ENCODE measurements around the gene PUSL1.
A peak's percentile ranks its signal among the peaks of the same experiment; 100 is the strongest.

Gene PUSL1

DNA sequence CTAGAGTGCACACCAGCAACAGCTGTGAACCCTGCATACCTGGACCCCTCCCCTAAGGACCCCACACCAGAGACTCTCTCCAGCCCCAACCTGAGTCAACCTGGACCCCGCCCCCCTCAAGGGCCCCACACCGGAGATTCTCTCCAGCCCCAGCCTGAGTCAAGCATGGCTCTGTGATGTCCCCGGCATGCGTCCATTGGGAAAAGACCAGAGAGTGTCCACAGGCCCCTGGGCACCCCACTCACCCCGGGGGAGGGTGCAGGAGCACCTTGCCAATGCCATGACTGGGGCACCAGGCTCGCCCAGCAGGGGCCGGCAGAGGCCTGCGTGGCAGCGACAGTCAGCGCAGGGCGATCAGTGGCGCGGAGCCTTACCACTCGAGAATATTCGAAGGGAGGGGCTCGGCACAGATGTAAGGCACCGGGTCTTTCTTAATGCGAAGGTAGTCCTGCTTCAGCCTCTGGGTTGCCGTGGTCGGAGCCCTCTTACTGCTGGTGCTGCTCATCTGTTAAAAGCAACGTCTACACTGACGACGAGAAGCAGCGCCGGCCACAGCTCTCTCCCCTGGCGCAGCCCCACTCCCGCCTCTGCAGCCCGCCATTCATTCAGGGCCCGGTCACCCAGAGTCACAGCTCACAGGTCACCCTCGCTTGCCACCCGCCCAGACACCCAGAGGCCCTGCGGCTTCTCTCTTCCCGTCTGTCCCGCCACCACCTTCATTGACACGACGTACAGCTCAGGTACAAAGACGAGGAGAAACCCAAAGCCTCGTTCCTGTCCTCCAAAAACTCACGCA, 40.7 kb upstream of the PUSL1 start:
- WGBS (ENCODE audit: insufficient coverage, insufficient read length): no CpG with 5 or more reads among the region's 39 CpGs
- no peaks in the 10 kb centered on the region for H3K27me3 ChIP-seq (ENCODE audit: control insufficient read depth, insufficient read depth, low read length)
- H3K4me3 ChIP-seq (ENCODE audit: low read length): no peak overlapping the region
- 0 out of 2 replicates have a peak, but pooled peaks cover 3% of the 10 kb centered on the region for H3K4me1 ChIP-seq (ENCODE audit: control insufficient read depth, insufficient read depth, low read length)
- no peaks in the 10 kb centered on the region for H3K9me3 ChIP-seq (ENCODE audit: control insufficient read depth, insufficient read depth, low read length)
- DNase-seq (ENCODE audit: low read depth, low spot score): no peak
- peaks cover 23% of the 10 kb centered on the region for H3K36me3 ChIP-seq (ENCODE audit: control insufficient read depth, insufficient read depth, low read length)
- H3K27ac ChIP-seq (ENCODE audit: low read length): no peak overlapping the region

DNA sequence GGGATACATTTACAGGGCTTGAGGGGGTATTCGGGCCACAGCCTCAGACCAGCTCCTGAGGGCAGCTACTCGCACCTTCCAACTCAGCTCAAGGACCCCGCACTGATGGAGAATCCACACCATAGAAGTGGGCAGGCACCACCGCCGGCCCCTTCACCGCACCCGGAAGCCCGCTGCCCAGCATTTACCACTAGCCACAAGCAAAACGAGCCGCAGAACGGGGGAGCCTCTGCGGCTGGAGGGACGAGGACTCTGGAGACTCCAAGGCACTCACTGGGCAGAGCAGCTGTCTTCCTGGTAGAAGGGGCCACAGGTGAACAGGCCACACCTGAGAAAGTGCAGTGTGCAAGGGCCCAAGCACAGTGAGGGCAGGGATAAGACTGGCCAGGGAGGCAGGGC, 40.1 kb upstream of the PUSL1 start:
- H3K36me3 ChIP-seq (ENCODE audit: control insufficient read depth, insufficient read depth, low read length): peaks cover 19% of the 10 kb centered on the region
- no CpG with 5 or more reads among the region's 13 CpGs for WGBS (ENCODE audit: insufficient coverage, insufficient read length)

DNA sequence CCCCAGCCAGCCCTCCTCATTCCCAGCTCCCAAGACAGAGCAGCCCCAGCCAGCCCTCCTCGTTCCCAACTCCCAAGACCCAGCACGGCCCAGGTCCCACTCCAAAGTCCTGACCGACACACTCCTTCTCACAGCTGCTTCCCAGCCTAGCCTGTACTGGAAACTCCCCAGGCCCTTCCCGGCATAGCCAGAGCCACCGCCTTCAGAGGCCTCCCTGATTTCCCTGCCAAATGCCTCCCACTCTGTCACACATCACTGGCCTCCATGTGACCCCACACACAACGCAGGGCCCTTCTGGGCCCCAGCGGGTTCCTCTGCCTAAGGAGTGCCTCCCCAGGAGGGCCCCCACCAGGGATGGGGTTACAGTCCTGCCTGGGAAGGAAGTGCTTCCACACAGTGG, 37.6 kb upstream of the PUSL1 start:
- Histone ChIP-seq H3K9me3 (ENCODE audit: control insufficient read depth, insufficient read depth, low read length) (no peaks in the 10 kb centered on the region), H3K27ac (ENCODE audit: low read length) (no peak overlapping the region), H3K36me3 (ENCODE audit: control insufficient read depth, insufficient read depth, low read length) (peaks cover 8% of the 10 kb centered on the region), H3K27me3 (ENCODE audit: control insufficient read depth, insufficient read depth, low read length) (no peaks in the 10 kb centered on the region), H3K4me1 (ENCODE audit: control insufficient read depth, insufficient read depth, low read length) (peaks cover 7% of the 10 kb centered on the region; the same call in 1 of the 2 replicates), H3K4me3 (ENCODE audit: low read length) (no peak overlapping the region)
- DNase-seq (ENCODE audit: low read depth, low spot score): no peak
- WGBS (ENCODE audit: insufficient coverage, insufficient read length): no CpG with 5 or more reads among the region's 7 CpGs

More for the DNA sequence above, 40.1 kb upstream of the PUSL1 start:
- Histone ChIP-seq H3K27me3 (ENCODE audit: control insufficient read depth, insufficient read depth, low read length) (no peaks in the 10 kb centered on the region), H3K4me3 (ENCODE audit: low read length) (no peak overlapping the region), H3K9me3 (ENCODE audit: control insufficient read depth, insufficient read depth, low read length) (no peaks in the 10 kb centered on the region), H3K4me1 (ENCODE audit: control insufficient read depth, insufficient read depth, low read length) (peaks cover 5% of the 10 kb centered on the region; the same call in 1 of the 2 replicates), H3K27ac (ENCODE audit: low read length) (no peak overlapping the region)
- DNase-seq (ENCODE audit: low read depth, low spot score): no peak

DNA sequence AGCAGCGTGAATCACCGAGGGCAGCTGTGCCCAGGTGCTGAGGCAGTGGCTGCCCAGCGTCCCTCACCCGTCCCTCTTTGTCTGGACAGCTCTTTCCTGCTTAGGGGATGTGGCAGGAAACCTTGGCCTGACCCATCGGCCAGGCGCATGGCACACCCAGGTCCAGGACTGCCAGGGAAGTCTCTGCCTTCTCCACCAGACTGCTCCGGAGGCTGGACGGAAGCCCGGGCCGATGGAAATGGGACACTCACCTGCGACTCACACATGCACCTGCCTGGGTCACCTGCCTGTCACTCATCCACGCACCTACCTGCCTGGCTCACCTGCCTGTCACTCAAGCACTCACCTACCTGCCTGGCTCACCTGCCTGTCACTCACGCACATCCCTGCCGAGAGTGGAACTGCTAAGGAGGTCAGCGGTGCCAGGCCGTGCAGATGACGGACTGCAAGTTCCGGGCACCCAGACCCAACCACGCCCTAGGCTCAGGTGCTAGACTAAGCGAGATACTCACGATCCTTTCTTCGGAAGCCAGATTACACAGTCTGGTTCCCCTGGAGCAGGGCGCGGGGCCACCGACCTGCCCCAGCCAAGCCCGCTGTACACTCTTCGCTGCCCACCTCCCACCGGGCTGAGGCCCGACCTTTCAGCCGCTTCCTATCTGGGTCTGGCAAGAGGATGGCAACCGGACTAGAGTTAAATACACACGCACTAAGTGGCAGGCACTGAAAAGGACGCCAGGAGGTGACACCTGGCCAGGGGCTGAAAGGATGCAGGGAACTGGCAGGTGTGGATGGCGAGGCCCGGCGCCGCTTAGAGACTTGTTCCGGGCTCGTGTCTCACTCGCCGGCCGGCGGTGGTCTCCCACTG, 35.8 kb upstream of the PUSL1 start:
- no peak for DNase-seq (ENCODE audit: low read depth, low spot score)
- no CpG with 5 or more reads among the region's 43 CpGs for WGBS (ENCODE audit: insufficient coverage, insufficient read length)
- peak overlapping the region; percentile 90; the same call in 1 of the 2 replicates for H3K4me3 ChIP-seq (ENCODE audit: low read length)
- H3K36me3 ChIP-seq (ENCODE audit: control insufficient read depth, insufficient read depth, low read length): peaks cover 3% of the 10 kb centered on the region
- no peak overlapping the region for H3K27ac ChIP-seq (ENCODE audit: low read length)
- H3K4me1 ChIP-seq (ENCODE audit: control insufficient read depth, insufficient read depth, low read length): peaks cover 7% of the 10 kb centered on the region; the same call in 1 of the 2 replicates
- no peaks in the 10 kb centered on the region for H3K9me3 ChIP-seq (ENCODE audit: control insufficient read depth, insufficient read depth, low read length)
- H3K27me3 ChIP-seq (ENCODE audit: control insufficient read depth, insufficient read depth, low read length): no peaks in the 10 kb centered on the region

DNA sequence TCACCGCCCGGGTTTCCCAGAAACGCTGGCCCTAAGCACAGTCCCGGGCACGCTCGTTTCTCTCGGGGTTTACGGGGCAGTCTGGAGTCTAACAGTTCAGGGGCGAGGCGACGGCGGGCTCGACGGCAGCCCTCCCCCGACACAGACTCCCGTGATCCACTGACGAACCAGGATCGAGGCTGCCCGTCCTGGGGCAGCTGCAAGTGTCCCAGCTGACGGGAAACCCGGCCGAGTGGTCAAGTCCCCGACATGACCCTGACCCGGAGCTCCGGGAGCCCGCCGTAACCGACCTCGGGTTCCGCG, 35.2 kb upstream of the PUSL1 start:
- peak overlapping the region; percentile 90 for H3K4me3 ChIP-seq (ENCODE audit: low read length)
- no peak overlapping the region for H3K27ac ChIP-seq (ENCODE audit: low read length)
- H3K9me3 ChIP-seq (ENCODE audit: control insufficient read depth, insufficient read depth, low read length): no peaks in the 10 kb centered on the region
- H3K4me1 ChIP-seq (ENCODE audit: control insufficient read depth, insufficient read depth, low read length): peaks cover 7% of the 10 kb centered on the region; the same call in 1 of the 2 replicates
- no peaks in the 10 kb centered on the region; the same call in 1 of the 2 replicates for H3K36me3 ChIP-seq (ENCODE audit: control insufficient read depth, insufficient read depth, low read length)
- no peaks in the 10 kb centered on the region for H3K27me3 ChIP-seq (ENCODE audit: control insufficient read depth, insufficient read depth, low read length)
- no CpG with 5 or more reads among the region's 31 CpGs for WGBS (ENCODE audit: insufficient coverage, insufficient read length)
- DNase-seq (ENCODE audit: low read depth, low spot score): no peak

DNA sequence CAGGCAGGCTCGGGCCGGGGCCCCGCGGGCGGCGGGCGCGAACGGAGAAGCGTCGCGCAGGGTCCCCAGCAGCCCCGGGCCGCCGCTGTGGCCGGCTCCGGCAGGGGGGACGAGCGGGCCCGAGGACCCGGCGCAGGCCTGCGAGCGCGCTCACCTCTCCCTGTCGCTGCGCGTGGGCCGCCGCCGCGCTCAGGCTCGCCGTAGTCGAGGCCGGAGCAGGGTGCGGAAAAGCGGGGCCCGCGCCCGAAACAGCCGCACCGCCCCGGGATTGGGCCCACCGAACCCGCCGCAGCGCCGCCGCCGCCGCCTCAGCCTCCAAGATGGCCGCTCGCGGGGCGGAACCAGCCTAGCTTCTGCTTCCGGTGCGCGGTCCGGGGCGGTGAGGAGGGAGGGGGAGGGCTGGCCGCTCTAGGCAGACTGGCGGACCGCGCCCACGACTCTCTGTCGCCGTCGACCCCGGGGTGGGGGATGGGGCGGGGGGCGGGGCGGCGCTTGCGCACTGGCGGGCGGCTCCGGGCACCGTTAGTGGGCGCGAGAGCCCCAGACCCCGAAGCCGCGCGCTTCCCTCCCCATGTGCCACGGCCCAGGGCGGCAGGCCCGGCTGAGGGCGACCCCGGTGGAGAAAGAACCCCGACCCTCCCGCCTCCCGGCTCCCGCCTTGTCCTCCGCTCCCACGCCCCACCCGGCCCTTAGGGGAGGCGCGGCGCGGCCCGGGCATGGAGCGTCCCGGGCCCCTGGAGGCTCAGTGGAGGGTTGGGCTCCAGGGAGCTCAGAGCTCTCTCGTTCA, 34.7 kb upstream of the PUSL1 start, which contains the start of gene UBE2J2:
UBE2J2 (minus strand) TSS at position 343 of the 787 bp plus-strand sequence. CDS start 5,862 bp downstream, outside the sequence.
- Histone ChIP-seq H3K27me3 (ENCODE audit: control insufficient read depth, insufficient read depth, low read length) (no peaks in the 10 kb centered on the region), H3K36me3 (ENCODE audit: control insufficient read depth, insufficient read depth, low read length) (no peaks in the 10 kb centered on the region; the same call in 1 of the 2 replicates), H3K4me3 (ENCODE audit: low read length) (peak within 1 kb of the TSS; percentile 90), H3K9me3 (ENCODE audit: control insufficient read depth, insufficient read depth, low read length) (no peaks in the 10 kb centered on the region), H3K27ac (ENCODE audit: low read length) (no peak within 1 kb of the TSS), H3K4me1 (ENCODE audit: control insufficient read depth, insufficient read depth, low read length) (peaks cover 7% of the 10 kb centered on the region; the same call in 1 of the 2 replicates)
- no peak for DNase-seq (ENCODE audit: low read depth, low spot score)
- WGBS (ENCODE audit: insufficient coverage, insufficient read length): no CpG with 5 or more reads among the region's 105 CpGs

DNA sequence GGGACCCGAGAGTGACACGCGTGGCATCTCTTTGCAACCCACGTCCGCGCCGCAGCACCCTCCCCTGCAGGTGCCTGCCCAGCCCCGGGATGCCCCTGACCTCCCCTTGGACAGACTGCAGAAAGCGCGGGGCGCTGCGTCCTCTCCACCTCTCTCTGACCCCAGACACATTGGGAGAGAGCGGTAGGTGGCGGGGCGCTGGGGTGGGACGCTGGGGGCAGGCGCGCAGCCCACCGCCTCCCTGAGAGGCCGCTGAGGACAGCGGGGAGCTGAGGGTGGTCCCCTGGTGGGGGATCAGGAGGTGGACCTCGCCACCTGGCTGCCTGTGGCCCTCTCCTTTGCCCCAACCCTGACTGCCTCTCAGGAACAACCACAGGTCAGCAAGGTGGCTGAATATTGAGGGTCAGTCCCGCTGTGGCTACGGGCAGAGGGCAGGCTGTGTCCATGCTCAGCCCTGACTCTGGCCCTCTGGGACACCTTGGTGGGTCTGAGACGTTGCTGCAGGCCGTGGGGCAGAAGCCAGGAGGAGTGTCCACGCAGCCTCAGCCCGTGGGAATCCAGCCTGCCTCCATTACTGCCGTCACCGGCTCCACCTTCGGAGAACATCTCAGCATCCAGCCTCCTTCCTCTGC, 34.0 kb upstream of the PUSL1 start:
- H3K4me1 ChIP-seq (ENCODE audit: control insufficient read depth, insufficient read depth, low read length): peaks cover 7% of the 10 kb centered on the region; the same call in 1 of the 2 replicates
- DNase-seq (ENCODE audit: low read depth, low spot score): no peak
- no peak overlapping the region for H3K27ac ChIP-seq (ENCODE audit: low read length)
- H3K9me3 ChIP-seq (ENCODE audit: control insufficient read depth, insufficient read depth, low read length): no peaks in the 10 kb centered on the region
- peak overlapping the region; percentile 52; the same call in 1 of the 2 replicates for H3K4me3 ChIP-seq (ENCODE audit: low read length)
- no peaks in the 10 kb centered on the region for H3K27me3 ChIP-seq (ENCODE audit: control insufficient read depth, insufficient read depth, low read length)
- no CpG with 5 or more reads among the region's 31 CpGs for WGBS (ENCODE audit: insufficient coverage, insufficient read length)
- H3K36me3 ChIP-seq (ENCODE audit: control insufficient read depth, insufficient read depth, low read length): no peaks in the 10 kb centered on the region; the same call in 1 of the 2 replicates

DNA sequence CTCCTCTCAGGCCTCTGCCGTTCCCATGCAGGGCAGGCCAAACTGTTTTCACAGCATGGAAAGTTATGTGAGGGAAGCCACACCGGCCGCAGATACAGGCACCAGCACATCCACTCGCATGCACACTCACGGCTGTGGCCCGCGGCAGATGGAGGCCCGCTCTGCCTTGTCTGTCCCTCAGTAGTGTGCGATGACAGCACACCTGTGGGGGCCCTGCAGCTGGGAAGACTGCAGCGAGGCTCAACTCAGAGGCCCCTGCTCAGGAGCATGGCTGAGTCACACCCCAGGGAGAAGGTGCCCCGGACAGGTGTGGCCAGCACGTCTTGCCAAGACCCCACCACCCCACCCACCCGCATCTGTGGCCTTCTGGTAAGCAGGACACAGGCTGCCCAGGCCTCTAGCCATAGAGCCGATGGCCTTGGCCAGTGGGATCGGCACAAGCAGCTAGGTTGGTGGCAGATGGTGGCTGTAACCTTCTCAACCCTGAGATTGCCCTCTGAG, 33.4 kb upstream of the PUSL1 start:
- WGBS (ENCODE audit: insufficient coverage, insufficient read length): no CpG with 5 or more reads among the region's 15 CpGs
- Histone ChIP-seq H3K36me3 (ENCODE audit: control insufficient read depth, insufficient read depth, low read length) (no peaks in the 10 kb centered on the region; the same call in 1 of the 2 replicates), H3K4me1 (ENCODE audit: control insufficient read depth, insufficient read depth, low read length) (peaks cover 7% of the 10 kb centered on the region; the same call in 1 of the 2 replicates), H3K27me3 (ENCODE audit: control insufficient read depth, insufficient read depth, low read length) (no peaks in the 10 kb centered on the region), H3K9me3 (ENCODE audit: control insufficient read depth, insufficient read depth, low read length) (no peaks in the 10 kb centered on the region), H3K4me3 (ENCODE audit: low read length) (no peak overlapping the region), H3K27ac (ENCODE audit: low read length) (no peak overlapping the region)
- DNase-seq (ENCODE audit: low read depth, low spot score): no peak

DNA sequence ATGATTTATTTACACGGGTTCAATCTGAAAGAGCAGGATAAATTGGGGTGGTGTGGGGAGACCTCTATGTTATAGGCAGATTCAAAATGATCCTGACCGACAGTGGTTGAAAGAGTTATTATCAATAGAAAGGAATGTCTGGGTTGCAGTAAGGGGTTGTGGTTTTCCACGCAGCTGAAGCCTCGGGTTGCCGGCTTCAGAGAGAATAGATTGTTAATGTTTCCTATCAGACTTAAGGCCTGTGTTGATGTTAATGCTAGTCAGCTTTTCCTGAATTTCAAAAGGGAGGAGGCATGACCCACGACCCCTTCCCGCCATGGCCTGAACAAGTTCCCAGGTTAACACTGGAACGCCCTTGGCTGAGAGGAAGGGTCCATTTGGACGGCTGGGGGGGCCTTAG, 32.6 kb upstream of the PUSL1 start:
- DNase-seq (ENCODE audit: low read depth, low spot score): no peak
- H3K9me3 ChIP-seq (ENCODE audit: control insufficient read depth, insufficient read depth, low read length): no peaks in the 10 kb centered on the region
- H3K4me1 ChIP-seq (ENCODE audit: control insufficient read depth, insufficient read depth, low read length): peaks cover 7% of the 10 kb centered on the region; the same call in 1 of the 2 replicates
- no peak overlapping the region for H3K27ac ChIP-seq (ENCODE audit: low read length)
- H3K4me3 ChIP-seq (ENCODE audit: low read length): no peak overlapping the region
- H3K27me3 ChIP-seq (ENCODE audit: control insufficient read depth, insufficient read depth, low read length): no peaks in the 10 kb centered on the region
- H3K36me3 ChIP-seq (ENCODE audit: control insufficient read depth, insufficient read depth, low read length): no peaks in the 10 kb centered on the region; the same call in 1 of the 2 replicates
- no CpG with 5 or more reads among the region's 9 CpGs for WGBS (ENCODE audit: insufficient coverage, insufficient read length)

Data from iPS DF 6.9 (cell line).